NCI-H526 (cell line): ENCODE results near the gene TPD52L1.
"Not testable (repeated sequence)": the region's sequence is repeated elsewhere in the genome, so short reads cannot be mapped to it uniquely, and the experiment has no call there.

ENCODE experiments used
- DNase-seq, 2 experiments: peaks; one replicate each; lab custom pipeline; 2025; lab: John Stamatoyannopoulos, UW

TPD52L1 gene

GRCh38 chr6:125142618-125143017 lies 11.0 kb upstream of the TPD52L1 start:
- no peak for DNase-seq

DNA sequence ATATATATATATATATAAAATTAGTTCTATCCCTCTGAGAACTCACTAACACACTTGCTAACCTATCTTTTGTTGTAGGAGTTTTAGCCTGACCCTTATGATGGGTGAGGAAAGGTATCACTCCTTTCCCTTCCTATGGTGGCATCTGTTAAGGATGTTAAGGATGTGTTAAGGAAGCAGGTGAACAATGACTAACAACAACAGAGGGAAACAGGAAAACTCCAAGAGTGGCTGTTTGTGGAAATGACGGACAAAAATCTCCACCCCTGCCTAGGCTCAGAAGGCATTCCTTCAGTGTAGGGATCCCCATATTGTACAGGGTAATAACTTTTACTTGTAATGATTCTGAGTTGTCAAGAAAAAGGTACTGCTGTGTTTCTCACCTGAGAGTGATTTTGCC lies 8.8 kb upstream of the TPD52L1 start:
- no peak for DNase-seq

DNA sequence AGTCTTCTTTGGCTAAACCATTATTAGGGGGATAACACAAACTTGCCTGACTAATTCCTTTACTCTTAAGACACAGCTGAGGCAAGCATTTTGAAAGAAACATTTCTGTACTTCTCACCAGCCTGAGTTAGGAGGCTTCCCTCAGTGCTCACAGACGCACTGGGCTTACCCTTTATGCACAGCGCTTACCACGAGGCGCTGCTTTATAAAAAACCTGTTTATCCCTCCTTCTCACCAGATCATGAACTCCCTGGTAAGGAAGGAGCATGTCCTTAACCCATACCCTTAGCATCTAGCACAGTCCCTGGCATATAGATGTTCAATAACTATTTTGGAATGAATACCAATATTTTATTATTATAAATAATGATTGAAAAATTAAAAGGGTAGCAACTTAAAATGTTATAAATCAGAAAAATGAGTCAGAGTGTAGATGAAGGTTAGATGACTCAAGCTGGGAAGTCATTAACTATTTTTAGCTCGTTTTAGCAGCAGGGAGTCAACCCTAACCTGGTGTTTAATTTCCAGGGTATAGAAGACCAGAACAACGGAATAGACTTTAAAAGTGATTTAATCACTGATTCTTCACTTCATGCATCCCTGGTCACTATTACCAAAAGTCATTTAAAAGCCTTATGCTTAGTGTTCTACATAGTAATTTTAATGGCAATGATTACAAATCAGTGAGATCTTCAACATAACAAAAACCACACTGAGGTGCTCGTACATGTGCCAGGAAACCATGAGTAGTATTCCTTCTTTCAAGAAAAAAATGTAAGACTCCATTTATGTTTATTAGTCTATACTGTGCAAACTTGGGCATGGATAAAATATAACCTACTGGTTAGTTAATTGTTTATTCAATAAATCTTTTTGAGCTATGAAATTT lies 4.1 kb upstream of the TPD52L1 start:
- no peak for DNase-seq

GRCh38 chr6:125151700-125152099 lies 1.9 kb upstream of the TPD52L1 start:
- DNase-seq: no peak

DNA sequence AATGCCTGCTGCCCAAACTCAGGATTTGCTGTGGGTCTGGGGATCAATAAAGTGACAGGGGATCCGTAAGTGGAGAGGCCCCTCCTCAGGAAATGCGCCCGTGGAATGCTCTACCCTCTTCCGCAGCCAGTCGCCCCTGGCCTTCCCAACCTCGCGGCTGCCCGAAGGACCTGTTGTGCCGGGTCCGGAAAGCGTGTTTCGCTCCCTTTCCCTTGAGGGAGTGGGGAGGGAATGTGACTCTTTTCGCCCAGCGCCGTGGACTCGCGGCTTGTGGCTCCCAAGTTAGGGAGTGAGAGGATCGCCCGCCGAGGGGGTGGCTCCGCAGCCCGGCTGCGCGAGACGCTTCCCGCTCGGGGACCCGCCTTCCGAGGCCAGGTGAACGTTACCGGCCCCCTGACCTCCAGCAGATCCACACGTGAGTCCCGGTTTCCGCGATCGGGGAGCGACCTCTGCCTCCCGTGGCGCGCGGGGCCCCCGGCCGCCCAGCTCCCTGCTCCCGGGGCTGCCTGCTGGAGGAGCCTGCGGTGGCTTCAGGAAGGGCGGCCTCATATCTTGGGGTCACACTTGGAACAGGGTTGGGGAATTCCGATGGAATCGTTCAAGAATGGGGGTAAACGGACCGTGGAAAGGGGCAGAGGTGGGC lies 666 bp downstream of the TPD52L1 start:
- no peak for DNase-seq

GRCh38 chr6:125154761-125155135 lies 1.2 kb downstream of the TPD52L1 start:
- DNase-seq: peak in 1 of 2 experiments; percentile 23

DNA sequence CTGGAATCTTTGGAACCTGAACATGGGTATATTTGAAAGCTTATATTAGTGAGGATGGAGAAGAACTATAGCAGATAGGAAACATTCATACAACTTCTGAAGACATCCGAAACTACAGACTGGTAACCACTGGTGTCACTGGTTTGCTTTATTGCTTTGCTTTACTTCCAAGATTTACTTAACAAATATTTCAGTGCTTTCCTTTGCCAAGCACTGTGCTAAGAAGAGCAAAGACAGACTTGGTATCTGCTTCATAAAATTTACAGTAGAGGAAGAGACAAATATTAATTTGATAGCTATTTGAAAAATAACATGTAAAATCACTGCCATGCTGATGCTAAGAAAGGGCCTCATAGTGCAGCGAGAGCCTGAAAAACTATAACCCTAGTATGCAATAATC lies 1.8 kb downstream of the TPD52L1 start:
- no peak for DNase-seq

DNA sequence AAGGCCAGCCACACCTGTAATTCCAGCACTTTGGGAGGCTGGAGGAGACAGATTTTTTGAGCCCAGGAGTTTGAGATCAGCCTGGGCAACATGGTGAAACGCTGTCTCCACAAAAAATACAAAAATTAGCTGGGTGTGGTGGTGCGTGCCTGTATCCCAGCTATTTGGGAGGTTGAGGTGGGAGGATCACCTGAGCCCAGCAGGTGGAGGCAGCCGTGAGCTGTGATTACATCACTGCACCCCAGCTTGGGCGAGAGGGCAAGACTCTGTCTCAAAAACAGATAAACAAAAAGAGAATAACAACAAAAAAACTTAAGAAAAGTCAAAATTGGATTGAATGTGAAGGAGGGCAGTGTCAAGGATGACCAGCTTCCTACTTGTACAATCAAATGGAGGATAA lies 2.9 kb downstream of the TPD52L1 start:
- no peak for DNase-seq

GRCh38 chr6:125157280-125157679 lies 3.7 kb downstream of the TPD52L1 start:
- no peak for DNase-seq

- no peak for DNase-seq
These were observed 4.2 kb downstream of the TPD52L1 start for GRCh38 chr6:125157725-125158124.

- not testable (repeated sequence) for DNase-seq
These were observed 9.8 kb downstream of the TPD52L1 start for GRCh38 chr6:125163339-125163738.

GRCh38 chr6:125163811-125164210 lies 10.2 kb downstream of the TPD52L1 start:
- no peak for DNase-seq

GRCh38 chr6:125164696-125165095 lies 11.1 kb downstream of the TPD52L1 start:
- no peak for DNase-seq

DNA sequence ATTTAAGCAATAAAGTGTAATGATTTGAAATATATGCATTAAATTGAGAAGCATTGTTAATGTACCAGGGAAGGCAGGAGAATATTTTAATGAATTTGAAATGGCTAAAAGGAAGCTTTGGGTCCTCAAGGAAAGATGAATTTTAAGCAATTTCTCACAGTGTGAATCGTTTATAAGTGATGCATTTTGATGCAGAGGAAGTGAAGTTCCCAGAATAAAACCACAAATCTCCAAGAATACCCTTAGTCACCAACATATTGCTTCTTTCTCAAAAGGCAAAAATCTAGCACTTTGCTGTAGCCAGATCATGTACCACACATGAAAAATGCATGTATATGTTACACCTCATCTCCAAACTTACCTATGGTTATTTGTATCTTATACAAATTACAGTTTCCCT lies 11.7 kb downstream of the TPD52L1 start:
- no peak for DNase-seq

DNA sequence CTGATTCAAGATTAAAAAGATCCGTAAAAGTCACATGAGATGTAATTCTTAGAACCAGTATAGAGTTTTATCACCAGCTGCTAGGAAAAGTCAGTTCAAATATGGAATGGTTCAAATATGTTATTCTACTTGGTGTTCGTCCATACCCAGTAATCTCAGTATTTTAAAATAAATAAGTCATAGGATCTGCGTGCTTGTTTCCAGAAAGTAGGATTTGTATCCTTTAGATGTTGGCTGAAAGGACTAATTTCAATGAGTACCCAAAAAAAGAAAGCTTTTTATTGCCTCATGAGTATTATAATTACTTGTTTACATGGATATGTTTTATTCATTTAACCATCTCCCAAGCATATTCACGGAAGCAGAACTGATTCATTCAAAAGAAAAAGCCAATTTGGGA lies 12.2 kb downstream of the TPD52L1 start:
- DNase-seq: no peak

DNA sequence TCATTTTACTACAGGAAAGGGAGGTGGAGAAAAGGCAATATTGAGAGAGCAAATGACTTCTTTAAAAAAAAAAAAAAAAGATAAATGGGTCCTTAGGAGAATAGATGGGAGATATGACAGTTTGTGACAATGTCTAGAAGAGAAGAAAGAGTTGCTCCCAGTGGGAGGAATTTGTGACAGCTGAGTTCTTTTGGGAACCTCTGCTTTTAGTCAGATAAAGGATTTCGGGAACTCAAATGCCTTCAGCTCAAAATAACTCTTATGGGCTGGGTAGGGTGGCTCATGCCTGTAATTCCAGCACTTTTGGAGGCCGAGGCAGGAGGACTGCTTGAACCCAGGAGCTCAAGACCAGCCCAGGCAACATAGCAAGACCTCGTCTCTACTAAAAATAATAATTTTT lies 13.1 kb downstream of the TPD52L1 start:
- no peak for DNase-seq

GRCh38 chr6:125167579-125167978 lies 14.0 kb downstream of the TPD52L1 start:
- no peak for DNase-seq

GRCh38 chr6:125169058-125169457 lies 15.5 kb downstream of the TPD52L1 start:
- DNase-seq: no peak

- DNase-seq: no peak
These were observed 15.9 kb downstream of the TPD52L1 start for GRCh38 chr6:125169522-125169921.

DNA sequence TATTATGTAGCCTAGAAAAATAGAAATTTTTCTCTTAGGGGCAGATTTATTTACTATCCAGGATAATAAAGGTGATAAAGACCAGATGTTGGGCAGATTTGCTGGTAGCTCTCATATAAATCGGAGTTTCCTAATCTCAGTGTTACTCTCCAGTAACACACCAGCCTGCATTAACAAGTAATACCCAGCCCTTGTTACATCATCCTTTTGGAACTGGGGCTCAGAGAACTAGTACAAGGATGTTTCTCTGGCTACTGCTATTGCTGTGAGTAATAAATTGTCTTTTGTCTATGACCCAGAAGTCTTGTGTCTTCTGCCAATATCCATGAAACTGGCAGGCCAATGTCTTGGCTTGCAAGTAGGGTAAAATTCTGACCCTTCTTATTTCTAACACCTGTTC lies 16.8 kb downstream of the TPD52L1 start:
- DNase-seq: no peak

DNA sequence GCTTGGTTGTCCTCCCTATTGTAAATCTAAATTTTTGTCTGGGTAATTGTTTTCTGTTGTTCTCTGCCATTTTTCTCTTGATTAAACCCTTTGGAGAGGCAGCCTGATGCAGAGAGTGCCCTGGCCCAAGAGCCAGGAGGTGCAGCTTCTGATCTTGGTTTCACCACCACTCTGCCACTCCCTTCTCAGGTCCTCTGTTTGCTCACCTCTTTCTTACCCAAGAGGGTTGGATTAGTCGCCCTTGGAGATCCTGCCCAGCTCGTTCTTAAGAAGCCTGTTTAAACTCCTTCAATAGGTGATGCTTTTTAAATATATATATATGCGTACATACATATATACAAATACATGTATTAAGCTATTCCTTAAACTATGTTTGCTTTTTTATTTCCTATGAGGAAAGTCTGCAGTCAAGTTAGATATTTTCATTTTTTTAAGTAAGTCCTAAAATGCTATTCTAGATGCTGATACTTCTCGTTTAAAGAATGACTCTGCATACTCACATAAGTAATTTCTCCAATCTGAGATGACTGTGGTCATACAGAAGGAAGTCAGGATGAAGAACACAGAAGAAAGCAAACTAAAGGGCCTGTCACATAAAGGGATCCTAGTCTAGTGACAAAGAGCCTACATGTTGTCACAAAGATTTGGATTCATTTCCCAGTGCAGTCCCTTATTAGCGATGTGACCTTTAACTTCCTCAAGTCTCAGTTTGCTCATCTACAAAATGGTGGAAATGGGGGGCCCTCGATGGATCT lies 19.9 kb downstream of the TPD52L1 start:
- DNase-seq: no peak

DNA sequence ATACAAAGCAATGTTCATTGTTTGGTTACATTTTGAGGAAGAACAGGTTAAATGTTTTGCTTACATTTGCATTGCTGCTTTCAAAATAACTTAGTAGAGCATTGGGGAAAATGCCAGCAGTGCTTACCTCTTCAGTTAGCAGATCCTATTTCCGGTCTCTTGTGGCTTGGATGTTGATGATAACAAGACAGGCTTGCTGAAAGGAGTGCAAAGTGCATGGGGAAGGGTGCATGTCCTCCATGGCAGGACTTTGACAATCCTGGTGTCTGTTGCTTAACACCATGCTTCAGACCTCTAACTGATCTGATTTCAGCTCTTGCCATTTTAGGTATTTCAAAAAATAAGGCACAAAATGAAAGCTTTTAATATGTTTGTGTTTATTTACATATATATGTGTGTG lies 21.1 kb downstream of the TPD52L1 start:
- peak; percentile 68 to 77 for DNase-seq
